Urinary bladder (tissue), 4 donors: ENCODE results near the gene SKAP2. TPM values are rescaled to one million over a fixed set of nuclear protein-coding genes. Genes with fewer than 3 reads are reported as not detected.

Source experiments
- DNase-seq: peaks from one replicate; pipeline ENCODE4 v3.0.0-alpha.2; 2015; ENCODE audit errors: extremely low spot score
- H3K27ac ChIP-seq: one replicate; pipeline ENCODE4 v1.5.1; 2013; ENCODE audit warnings: low read depth, mild to moderate bottlenecking, moderate library complexity
- H3K36me3 ChIP-seq: one replicate; pipeline ENCODE4 v1.6.1; 2013; ENCODE audit warnings: mild to moderate bottlenecking, moderate library complexity; ENCODE audit not compliant: insufficient read depth
- H3K4me1 ChIP-seq: one replicate; pipeline ENCODE4 v1.6.1; 2013; ENCODE audit warnings: mild to moderate bottlenecking, moderate library complexity; ENCODE audit not compliant: insufficient read depth
- H3K4me3 ChIP-seq: one replicate; pipeline ENCODE4 v1.5.1; 2013; ENCODE audit warnings: low read depth, low read length
- WGBS: extraction: QIAGEN DNeasy Blood & Tissue Kit; methylation state at CpG from one replicate; pipeline ENCODE4 v1.1.7; 2013; 5-methylcytosine and 5-hydroxymethylcytosine counted together
- polyA plus RNA-seq: library from polyadenylated mRNA; stranded (reverse); fragments of 200-250 nt; gene quantifications from one replicate; pipeline ENCODE4 v1.2.3, GENCODE V29; 2013
- total RNA-seq: library from RNA; depleted of rRNA; stranded (reverse); fragments of >200 nt; gene quantifications from one replicate; pipeline ENCODE4 v1.2.3, GENCODE V29; 2014
- donor health status: healthy with polysubstance abuse.
- donor health status: healthy.

SKAP2 gene
- total and polyA plus RNA-seq, 2 donors: 22.0 to 27.2 TPM

GRCh38 chr7:26619348-26619984 is 244.9 kb downstream of the SKAP2 start:
- Histone ChIP-seq H3K27ac (no peak overlapping the region), H3K4me3 (no peak overlapping the region), H3K36me3 (no peaks in the 10 kb centered on the region), H3K4me1 (no peaks in the 10 kb centered on the region)
- 95% methylated on average over 4 of the region's 4 CpGs for WGBS
- no peak for DNase-seq

- Histone ChIP-seq H3K36me3 (no peaks in the 10 kb centered on the region), H3K4me1 (no peaks in the 10 kb centered on the region), H3K27ac (no peak overlapping the region), H3K4me3 (no peak overlapping the region)
- WGBS: 80% methylated on average over 8 of the region's 8 CpGs
- DNase-seq: no peak
Observed at GRCh38 chr7:26618898-26619297, 245.5 kb downstream of the SKAP2 start.

- no peak overlapping the region for H3K4me3 ChIP-seq
- H3K4me1 ChIP-seq: no peaks in the 10 kb centered on the region
- WGBS: 60% methylated on average over 12 of the region's 12 CpGs
- H3K36me3 ChIP-seq: no peaks in the 10 kb centered on the region
- no peak for DNase-seq
- H3K27ac ChIP-seq: no peak overlapping the region
Observed at GRCh38 chr7:26618449-26618848, 245.9 kb downstream of the SKAP2 start.

Other genes starting within 250 kb of the SKAP2 start
- gene HOXA1, start 231.4 kb upstream of the SKAP2 start, total RNA-seq: 2.0 TPM
- gene HOXA1, start 231.4 kb upstream of the SKAP2 start, polyA plus RNA-seq: 1.6 TPM
- gene HOXA2, start 238.1 kb upstream of the SKAP2 start, total RNA-seq: 1.4 TPM
- gene HOXA2, start 238.1 kb upstream of the SKAP2 start, polyA plus RNA-seq: 1.3 TPM